ENCODE data around the gene RAB20.

- TF ChIP-seq CTCF (IDR thresholded peaks at IDR 0.05; ENCODE audit: poor library complexity, severe bottlenecking), result no peak
- no peak for TF ChIP-seq TAF1 (IDR thresholded peaks at IDR 0.05; ENCODE audit: low read depth)
- no peak for TF ChIP-seq MXI1 (conservative IDR thresholded peaks at IDR 0.05; ENCODE audit: poor library complexity, severe bottlenecking)
These were observed 38.8 kb upstream of the RAB20 start for GRCh38 chr13:110600261-110600819.
